ENCODE results near the gene CUTA.

DNA sequence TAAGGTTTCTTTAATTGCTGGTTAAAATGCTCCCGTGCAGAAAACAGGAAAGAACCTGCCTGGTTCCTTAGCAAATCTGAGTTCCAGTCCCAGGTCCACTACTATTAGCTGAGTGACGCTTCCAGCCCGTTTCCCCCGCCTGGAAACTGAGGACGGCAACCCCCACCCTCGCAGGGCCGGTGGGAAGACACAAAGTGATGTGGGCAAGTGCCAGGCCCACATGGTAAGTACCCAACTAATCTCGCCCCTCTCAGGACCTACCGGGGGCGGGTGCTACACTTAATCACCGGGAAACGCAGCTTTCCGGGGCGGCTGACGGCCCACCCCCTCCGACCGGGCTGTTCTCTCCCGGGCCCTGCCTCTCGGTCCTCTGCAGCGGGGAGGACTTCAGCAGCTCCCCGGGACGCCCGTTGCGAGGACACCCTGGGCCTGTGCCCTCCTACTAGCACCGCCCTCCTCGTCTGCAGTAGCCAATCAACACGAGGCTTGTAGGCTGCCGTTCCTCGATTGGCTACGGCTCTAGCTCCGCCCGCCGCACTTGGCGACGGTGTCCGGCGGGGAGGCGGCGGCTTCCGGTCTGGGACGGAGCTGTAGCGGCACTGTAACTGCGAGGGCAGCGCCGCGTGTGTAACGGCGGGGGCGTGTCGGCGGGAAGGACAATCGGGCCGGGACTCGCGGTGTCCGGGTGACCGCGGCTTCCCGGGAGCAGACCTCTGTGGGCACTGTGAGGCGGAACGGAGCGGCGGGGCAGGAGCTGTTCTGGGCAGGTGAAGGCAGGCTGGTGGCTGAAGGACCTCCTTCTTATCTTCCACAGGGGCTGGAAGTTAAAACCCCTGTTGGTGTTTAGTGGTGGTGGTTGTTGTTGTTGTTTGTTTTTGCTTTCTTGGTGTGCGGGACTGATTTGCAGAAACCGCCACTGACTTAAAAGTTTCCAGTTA lies 36.4 kb upstream of the CUTA start, which contains the start of gene ZBTB9:
- TF ChIP-seq, protein P1, sequence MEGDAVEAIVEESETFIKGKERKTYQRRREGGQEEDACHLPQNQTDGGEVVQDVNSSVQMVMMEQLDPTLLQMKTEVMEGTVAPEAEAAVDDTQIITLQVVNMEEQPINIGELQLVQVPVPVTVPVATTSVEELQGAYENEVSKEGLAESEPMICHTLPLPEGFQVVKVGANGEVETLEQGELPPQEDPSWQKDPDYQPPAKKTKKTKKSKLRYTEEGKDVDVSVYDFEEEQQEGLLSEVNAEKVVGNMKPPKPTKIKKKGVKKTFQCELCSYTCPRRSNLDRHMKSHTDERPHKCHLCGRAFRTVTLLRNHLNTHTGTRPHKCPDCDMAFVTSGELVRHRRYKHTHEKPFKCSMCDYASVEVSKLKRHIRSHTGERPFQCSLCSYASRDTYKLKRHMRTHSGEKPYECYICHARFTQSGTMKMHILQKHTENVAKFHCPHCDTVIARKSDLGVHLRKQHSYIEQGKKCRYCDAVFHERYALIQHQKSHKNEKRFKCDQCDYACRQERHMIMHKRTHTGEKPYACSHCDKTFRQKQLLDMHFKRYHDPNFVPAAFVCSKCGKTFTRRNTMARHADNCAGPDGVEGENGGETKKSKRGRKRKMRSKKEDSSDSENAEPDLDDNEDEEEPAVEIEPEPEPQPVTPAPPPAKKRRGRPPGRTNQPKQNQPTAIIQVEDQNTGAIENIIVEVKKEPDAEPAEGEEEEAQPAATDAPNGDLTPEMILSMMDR (IDR thresholded peaks at IDR 0.05; ENCODE audit: borderline replicate concordance, extremely low read depth, low read length, poor library complexity, severe bottlenecking) = no peak
- no peak for TF ChIP-seq EZH2 (IDR thresholded peaks at IDR 0.05; ENCODE audit: borderline replicate concordance, low read depth, low read length, severe bottlenecking)

All from DND-41 (cell line).